Measurements from ENCODE around the gene SLC17A6.
A peak's percentile ranks its signal among the peaks of the same experiment; 100 is the strongest.

Gene SLC17A6

GRCh38 chr11:22337596-22338485, at the start of gene SLC17A6:
Gene SLC17A6, plus strand, starts transcription at chr11:22338381. Its CDS starts 153 bp downstream, at chr11:22338534.
- peak; percentile 13 for DNase-seq (ENCODE audit: low spot score)

GRCh38 chr11:22302368-22302767, 35.8 kb upstream of the SLC17A6 start:
- DNase-seq (ENCODE audit: low spot score), result no peak

- DNase-seq (ENCODE audit: low spot score), result no peak
Measured at GRCh38 chr11:22304337-22304961, 33.7 kb upstream of the SLC17A6 start.

GRCh38 chr11:22317656-22318055, 20.5 kb upstream of the SLC17A6 start:
- DNase-seq (ENCODE audit: low spot score), result no peak

DNA sequence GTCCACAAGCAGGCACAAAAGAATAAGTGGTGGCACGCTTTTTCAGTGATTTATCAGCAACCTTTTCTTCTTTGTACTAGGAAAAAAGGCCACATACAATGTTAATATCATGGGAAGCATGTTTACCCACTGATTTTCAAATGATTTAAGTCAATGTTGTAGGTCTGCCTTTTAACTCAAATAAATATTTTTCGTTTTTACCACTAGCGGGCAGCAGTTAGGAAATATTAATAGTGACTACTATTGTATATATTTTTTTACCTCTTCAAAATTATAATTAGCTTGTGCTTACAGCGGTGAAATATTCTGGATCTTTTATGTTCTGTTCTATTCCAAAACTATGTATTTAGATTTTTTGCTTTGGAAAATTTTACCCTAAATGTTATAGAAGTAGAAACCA, 6.4 kb upstream of the SLC17A6 start:
- DNase-seq (ENCODE audit: low spot score), result no peak

DNA sequence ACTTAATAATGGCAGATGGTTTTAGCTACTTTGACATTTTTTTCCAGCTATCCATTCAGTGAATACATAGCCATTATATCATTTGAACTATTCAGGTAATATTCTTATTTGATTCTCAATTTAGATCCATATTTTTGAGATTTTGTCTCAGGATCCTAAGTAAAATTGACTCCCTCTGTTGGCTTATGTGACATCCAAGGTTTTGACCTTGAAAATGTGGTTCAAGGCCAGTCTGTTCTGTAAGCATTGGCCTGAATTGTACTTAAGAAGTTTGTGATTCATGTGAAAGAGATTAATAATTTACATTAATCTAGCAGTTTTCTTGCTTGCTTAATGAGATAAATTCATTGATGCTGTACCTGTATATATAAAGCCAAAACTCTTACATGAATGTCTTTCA, 1.6 kb upstream of the SLC17A6 start:
- no peak for DNase-seq (ENCODE audit: low spot score)

- DNase-seq (ENCODE audit: low spot score), result no peak
Measured at GRCh38 chr11:22339611-22340010, 1.4 kb downstream of the SLC17A6 start.

DNA sequence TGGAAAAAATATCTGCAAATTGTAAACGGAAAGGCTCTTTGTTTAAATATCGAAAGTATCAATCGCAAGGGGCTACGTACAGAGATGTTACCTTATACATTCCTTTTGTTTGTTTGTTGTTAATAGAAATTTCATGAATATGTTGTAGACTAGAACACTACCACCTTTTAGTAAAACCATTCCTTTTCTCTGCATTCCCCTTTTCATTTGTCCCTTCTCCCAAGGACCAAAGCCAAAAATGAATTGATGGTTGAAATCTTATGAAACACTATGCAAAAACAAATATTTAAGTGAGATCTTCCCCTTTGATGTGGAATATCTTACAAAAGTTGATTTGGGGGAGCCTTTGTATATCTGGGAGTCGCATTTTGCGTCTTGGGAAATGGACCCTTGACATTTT, 2.1 kb downstream of the SLC17A6 start:
- no peak for DNase-seq (ENCODE audit: low spot score)

GRCh38 chr11:22340701-22341587, 2.8 kb downstream of the SLC17A6 start:
- DNase-seq (ENCODE audit: low spot score), result no peak

DNA sequence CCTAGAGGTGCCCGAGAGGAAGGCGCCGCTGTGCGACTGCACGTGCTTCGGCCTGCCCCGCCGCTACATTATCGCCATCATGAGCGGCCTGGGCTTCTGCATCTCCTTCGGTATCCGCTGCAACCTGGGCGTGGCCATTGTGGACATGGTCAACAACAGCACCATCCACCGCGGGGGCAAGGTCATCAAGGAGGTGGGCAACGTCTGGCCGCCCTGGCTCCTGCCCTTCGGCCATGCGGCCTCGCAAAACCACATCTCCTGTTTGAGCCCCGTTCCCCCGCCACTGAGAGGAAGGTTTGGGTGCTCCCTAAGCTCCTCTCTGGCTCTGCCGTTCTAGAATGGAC, 3.4 kb downstream of the SLC17A6 start:
- no peak for DNase-seq (ENCODE audit: low spot score)

DNA sequence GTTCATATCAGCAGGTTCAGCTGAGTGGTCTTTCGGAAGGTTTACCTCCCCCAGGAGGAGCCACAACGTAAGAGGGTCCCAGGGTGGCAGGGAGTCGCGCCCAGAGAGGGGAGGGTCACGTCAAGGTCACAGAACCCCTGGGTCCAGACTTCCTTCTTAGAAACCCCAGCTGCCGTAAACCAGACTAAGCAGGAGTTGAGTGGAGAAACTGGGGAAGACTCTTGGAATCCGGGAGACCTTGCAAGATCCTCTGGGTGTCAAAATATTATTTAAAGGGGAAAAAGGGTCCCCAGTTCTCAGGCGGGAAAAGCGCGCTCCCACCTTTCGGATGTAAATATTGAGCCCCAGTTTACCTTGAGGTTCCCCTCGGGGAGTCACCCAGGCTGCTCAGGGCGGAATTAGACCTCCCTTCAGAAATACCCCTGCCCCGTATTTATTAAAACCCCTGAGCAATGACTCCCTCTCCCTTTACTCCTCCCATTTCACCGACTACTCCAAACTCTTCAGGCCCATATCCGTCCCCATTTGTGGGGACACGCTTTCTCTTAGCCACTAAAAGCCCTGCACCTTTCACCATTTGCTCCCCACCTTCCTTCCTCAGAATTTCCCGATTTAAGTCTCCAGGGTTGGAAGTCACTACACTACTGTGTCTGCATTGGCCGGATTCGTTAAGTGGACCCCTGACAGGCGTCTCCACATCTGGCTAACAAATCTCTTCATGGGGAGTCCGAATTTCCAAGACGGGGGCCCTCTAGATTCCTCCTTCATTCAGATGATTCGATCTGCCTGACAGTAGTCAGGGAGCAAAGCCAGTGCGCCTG, 4.2 kb downstream of the SLC17A6 start:
- DNase-seq (ENCODE audit: low spot score), result no peak

DNA sequence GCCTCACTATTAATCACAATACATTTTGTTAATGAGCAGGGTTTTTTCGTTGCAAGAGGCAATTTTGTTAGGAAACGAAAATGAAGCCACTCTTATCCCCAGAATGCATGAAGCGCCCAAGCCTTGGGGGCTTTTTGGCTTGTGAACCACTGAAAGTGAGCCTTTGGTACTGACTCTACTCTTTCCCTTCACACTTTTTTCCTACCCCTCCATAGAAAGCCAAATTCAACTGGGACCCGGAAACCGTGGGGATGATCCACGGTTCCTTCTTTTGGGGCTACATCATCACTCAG, 4.8 kb downstream of the SLC17A6 start:
- DNase-seq (ENCODE audit: low spot score), result no peak

DNA sequence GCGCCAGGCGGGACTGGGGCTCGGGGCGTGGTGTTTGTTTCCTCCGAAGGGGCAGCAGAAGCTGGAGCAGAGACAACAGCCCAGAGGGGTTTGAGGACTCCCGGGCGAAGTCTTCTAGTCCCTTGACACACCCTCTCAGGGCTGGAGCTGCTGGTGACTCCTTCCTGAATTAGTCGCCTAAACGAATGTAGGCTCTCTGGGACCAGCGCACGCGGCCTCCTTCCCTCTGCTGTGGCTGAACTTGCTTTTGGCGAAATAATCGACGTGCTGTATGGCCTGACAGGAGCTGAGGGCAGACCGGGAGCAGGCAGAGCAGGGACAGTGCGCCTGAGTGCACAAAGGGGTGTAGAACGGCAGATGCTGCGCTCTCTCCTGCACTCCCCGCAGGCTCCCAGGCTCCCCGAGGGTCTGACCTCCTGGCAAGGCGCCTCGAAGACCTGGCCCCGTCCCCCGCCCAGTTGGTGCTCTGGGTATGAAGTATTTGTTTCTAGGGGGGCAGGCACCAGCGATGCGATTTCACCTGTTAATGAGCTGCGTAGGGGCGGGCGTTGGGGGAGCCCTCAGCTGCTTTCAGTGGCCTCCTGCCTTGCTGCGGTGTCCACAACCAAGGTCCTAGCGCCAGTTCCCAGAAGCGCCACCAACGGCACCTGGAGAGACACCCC, 5.3 kb downstream of the SLC17A6 start:
- no peak for DNase-seq (ENCODE audit: low spot score)

GRCh38 chr11:22344081-22344480, 5.9 kb downstream of the SLC17A6 start:
- DNase-seq (ENCODE audit: low spot score), result no peak

DNA sequence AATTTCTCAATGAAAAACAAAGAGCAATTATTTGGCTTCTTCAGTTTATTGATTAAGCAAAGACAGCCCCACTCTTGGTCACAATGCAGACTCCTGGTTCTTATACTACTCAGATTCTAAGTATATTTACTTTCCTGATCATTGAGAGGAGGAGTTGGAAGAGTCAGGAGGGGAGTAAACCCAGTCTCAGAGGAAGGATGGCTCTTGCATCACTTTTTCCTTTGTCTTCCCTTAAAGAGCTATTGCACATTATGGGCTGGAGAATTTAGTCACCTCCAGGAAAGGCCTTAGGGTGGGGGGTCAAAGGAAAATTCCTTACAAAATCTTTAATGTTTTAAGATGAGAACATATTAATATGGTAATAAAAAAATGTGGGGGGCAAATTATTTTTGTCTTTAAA, 8.1 kb downstream of the SLC17A6 start:
- DNase-seq (ENCODE audit: low spot score), result no peak

DNA sequence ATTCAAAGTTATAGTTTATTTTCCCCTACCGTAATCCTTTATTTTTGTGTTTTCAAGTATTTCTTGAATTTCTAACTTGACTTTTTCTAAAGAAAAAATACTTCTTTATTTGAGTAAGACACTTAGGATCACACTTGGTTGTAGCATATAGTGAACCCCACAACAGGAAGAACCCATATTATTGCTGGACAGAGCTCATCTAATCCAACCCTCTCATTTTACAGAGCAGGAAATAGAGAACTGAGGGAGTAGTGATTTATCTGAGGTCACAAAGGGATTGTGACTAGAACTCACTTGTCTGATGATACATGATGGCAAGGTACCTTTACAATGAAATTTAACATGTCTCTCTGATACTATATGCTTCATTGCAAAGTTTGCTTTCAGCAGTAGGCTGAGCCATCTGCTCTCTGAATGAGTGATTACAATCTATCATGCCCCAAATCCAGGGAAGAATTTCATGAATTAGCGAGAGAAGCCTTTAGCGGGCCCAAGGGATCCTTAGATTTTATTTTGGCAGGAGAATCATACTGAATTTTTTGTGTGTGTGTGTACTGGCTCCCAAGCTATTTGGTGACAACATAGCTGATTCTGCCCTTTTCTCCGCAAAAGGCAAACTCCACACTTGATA, 9.8 kb downstream of the SLC17A6 start:
- no peak for DNase-seq (ENCODE audit: low spot score)

- no peak for DNase-seq (ENCODE audit: low spot score)
Measured at GRCh38 chr11:22349491-22349890, 11.3 kb downstream of the SLC17A6 start.

DNA sequence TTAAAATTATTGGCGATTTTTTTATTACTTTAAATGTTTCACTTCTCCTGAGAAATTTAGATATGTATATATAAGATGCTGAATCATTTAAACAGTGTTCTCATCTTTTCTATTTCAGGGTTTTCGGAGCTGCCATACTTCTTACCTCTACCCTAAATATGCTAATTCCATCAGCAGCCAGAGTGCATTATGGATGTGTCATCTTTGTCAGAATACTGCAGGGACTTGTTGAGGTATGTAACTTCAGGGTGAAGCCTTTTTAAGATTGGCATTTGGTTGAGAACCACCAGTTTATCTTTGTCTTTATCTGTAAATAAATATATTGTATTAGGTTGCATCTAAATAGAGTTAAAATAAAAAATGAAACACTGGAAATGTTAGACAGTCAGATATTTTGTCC, 21.1 kb downstream of the SLC17A6 start:
- DNase-seq (ENCODE audit: low spot score), result no peak

GRCh38 chr11:22371160-22371559, 33.0 kb downstream of the SLC17A6 start:
- no peak for DNase-seq (ENCODE audit: low spot score)

GRCh38 chr11:22387126-22387525, 48.9 kb downstream of the SLC17A6 start:
- no peak for DNase-seq (ENCODE audit: low spot score)
